ENCODE measurements around the gene ANXA5.
"Not testable (repeated sequence)": the region's sequence is repeated elsewhere in the genome, so short reads cannot be mapped to it uniquely, and the experiment has no call there.

The ANXA5 gene

DNA sequence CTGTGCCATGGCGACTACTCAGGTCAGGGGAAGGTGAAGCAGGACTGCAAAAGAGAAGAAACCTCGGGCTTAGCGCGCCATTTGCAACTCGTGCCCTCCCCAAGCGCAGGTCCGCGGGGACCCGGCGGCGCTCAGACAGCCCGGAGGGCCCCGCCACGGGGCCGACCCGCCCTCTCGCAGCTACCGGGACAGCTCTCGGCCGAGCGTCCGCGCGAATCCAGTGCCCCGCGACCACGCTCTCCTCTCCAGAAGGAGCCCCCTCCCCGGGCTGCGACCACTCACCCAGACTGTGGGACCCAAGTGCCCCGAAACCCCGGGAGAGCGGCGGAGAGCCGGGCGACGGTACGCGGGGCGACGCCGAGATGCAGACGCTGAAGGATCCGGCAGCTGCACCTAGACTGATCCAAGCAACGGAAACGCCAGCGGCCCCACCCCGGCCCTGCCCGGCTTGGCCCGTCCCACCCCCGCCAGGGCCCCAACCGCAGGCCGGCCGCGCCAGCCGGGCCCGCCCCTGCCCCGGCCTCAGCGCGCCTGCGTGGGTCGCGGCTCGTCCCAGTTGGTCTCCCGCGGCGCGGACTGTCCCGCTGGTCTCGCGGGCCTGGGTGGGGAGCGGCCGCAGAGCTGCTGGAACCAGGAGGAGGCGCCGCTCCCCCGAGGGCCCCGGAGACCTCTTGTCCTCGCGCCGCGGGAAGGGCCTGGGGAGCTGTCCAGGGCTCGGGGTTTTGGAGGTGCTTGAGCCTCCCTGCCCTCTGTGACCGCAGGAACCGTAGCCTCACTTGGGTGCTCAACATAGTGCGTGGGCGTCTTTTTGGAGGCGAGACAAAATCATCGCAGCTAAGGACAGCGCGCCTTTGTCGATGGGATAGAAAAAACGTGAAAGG lies at the start of gene ANXA5:
TSS of gene ANXA5 (minus strand) at position 400 of the 881 bp plus-strand sequence. CDS start at position 9, 391 bp downstream.
- DNase-seq: peak; percentile 91

DNA sequence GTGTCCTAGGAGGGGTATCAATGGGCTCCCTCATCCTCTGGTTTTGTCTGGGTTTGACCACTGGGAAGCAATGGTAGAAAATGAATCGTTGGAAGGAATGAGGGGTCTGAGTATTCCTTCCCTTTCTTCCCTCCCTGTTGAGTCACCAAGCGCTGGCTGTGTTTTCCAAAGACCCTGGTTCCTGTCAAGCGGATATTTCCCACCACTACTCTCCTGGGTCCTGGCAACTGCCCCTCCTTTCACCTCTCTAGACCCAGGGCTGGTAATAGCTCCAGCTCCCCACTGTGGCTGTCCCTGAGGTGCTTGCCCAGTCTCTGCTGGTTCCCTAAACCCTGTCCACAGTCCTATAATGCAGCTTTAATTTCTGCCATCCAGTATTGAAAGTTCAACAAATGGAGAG lies 46.0 kb upstream of the ANXA5 start:
- DNase-seq: no peak

GRCh38 chr4:121741751-121742150 lies 45.0 kb upstream of the ANXA5 start:
- no peak for DNase-seq

GRCh38 chr4:121740796-121741409 lies 44.1 kb upstream of the ANXA5 start:
- DNase-seq: no peak

GRCh38 chr4:121739575-121739974 lies 42.8 kb upstream of the ANXA5 start:
- no peak for DNase-seq

- DNase-seq: no peak
Observed at GRCh38 chr4:121738780-121739535, 42.2 kb upstream of the ANXA5 start.

DNA sequence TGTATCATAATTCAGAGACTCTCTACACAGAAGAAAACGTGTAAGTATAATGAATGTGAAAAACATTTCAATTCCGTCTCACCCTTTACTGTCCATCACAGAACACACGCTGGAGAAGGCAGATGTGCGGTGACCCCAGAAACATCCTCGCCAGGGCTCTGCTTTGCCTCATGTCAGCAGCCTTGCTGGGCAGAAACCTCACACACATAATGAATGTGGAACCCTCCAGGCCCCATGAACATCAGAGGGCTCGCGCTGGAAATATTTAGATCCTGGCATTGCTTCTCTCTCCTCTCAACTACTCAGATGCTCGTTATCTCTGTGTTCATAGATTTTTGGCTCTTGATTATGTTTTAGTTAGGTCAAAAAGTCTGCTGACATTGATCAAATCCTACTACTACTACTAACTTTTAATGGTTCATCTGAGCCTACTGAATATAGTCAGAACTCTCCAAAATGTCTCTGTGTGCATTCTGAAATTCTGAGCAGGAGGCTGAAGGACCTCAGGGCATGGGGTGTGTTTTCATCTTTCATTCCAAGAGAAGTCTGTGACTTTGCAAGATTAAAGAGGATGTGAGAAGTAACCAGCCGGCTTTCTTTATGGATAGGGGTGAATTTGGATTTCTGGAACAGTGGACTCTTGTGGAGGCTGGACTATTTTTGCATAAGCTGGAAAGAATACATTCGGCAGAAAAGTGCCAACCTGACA lies 41.2 kb upstream of the ANXA5 start:
- DNase-seq: peak; percentile 21

GRCh38 chr4:121736735-121737351 lies 40.1 kb upstream of the ANXA5 start:
- DNase-seq: peak; percentile 27

- no peak for DNase-seq
Observed at GRCh38 chr4:121734571-121734970, 37.8 kb upstream of the ANXA5 start.

DNA sequence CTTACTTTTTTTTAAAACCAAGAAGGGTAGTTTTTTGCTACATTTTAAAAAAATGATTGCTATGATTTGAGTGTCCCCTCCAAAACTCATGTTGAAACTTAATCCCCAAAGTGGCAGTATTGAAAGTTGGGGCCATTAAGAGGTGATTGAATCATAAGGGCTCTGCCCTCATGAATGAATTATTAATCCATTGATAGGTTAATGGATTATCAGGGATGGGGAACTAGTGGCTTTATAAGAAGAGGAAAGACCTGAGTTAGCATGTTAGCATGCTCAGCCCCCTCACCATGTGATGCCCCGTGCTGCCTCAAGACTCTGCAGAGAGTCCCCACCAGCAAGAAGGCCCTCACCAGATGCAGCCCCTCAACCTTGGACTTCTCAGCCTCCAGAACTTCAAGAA lies 37.2 kb upstream of the ANXA5 start:
- no peak for DNase-seq

GRCh38 chr4:121729753-121730152 lies 33.0 kb upstream of the ANXA5 start:
- not testable (repeated sequence) for DNase-seq

GRCh38 chr4:121728798-121729226 lies 32.0 kb upstream of the ANXA5 start:
- no peak for DNase-seq

- DNase-seq: no peak
Observed at GRCh38 chr4:121728066-121728465, 31.3 kb upstream of the ANXA5 start.

- peak; percentile 28 for DNase-seq
Observed at GRCh38 chr4:121726642-121727268, 30.0 kb upstream of the ANXA5 start.

- no peak for DNase-seq
Observed at GRCh38 chr4:121724671-121725070, 27.9 kb upstream of the ANXA5 start.

GRCh38 chr4:121721700-121722099 lies 24.9 kb upstream of the ANXA5 start:
- DNase-seq: no peak

DNA sequence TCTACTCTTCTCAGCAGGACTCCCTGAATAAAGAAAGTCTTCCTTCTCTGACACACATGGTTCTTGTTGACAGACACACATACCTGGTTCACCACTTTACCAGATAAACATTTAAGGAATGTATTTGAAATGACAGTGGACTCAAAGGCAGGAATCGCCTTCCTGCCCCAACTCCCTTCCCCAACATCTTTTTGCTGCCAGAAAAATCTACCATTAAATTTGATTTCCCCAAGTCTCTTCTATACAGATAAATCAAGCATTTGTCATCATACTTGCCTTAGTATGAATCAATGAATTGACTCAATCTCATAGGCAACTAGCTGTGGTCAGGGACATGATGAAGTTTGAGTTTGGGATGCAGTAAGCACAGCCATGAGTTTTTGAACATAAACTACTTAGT lies 23.3 kb upstream of the ANXA5 start:
- DNase-seq: no peak

GRCh38 chr4:121717680-121718237 lies 21.0 kb upstream of the ANXA5 start:
- DNase-seq: no peak

DNA sequence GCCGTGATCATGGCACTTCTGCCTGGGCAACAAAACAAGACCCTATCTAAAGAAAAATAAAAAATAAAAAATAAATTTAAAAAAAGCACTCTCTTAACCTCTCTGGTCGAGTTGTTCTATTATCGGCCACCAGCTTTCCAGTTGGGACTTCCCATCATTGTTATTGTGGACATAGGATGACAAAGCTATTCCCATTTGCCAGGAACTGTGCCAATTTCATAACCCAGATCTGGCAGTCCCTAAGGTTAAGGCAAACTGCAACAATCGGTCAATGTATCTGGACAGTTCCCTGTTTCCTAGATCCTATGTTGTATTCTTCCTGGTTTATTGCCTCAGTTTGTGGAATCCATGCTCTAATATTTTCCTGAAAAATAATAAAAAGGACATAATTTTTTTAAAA lies 17.8 kb upstream of the ANXA5 start:
- DNase-seq: no peak

GRCh38 chr4:121712783-121713182 lies 16.0 kb upstream of the ANXA5 start:
- DNase-seq: no peak

GRCh38 chr4:121712001-121712651 lies 15.3 kb upstream of the ANXA5 start:
- no peak for DNase-seq
